HCT116 (cell line): ENCODE results near the gene ACTR3. TPM values are rescaled to one million over a fixed set of nuclear protein-coding genes. Genes with fewer than 3 reads are reported as not detected.

Source experiments
- ATAC-seq: fragments of 200-7000 bp; cut with Tn5 transposase; 2 replicates; pipeline ENCODE4 v1.9.1; 2020; ENCODE audit warnings: mild to moderate bottlenecking, moderate library complexity
- BruUV-seq: library from RNA; stranded (reverse); fragments of 400-500 nt; replicated peaks from 2 replicates; lab custom pipeline; 2021; lab: Mats Ljungman, UMichigan
- CTCF ChIA-PET: fragments of 300-600 bp; sonication (Branson Sonifier 250); formaldehyde crosslinking; loops from one replicate; lab custom pipeline; 2021; ENCODE audit warnings: antibody characterized with exemption; lab: Charles Lee
- POLR2A ChIA-PET: fragments of 300-600, 350-600 bp; sonication (Branson Sonifier 250); formaldehyde crosslinking; loops from one replicate; lab custom pipeline; 2021; ENCODE audit warnings: antibody characterized with exemption; lab: Charles Lee
- RAD21 ChIA-PET, 2 experiments: fragments of 300-600 bp; sonication (Branson Sonifier 250); formaldehyde crosslinking; loops; one replicate each; lab custom pipeline; 2023; ENCODE audit warnings: low total read pairs in 2 of 2; ENCODE audit not compliant: uncharacterized antibody in 2 of 2, unreplicated experiment in 2 of 2, low non-redundant PET in 1 of 2; lab: Charles Lee
- DNase-seq: peaks from one replicate; pipeline ENCODE4 v3.0.0-alpha.2; 2010; ENCODE audit warnings: low read depth, low spot score
- H2AFZ ChIP-seq: fragments of 200-600 bp; shearing (Covaris generic), sonication (generic); 2 replicates; pipeline ENCODE4 v1.6.1; 2017; ENCODE audit warnings: low read depth, mixed run types, mixed read lengths, antibody characterized with exemption, low read length; ENCODE audit not compliant: poor library complexity, severe bottlenecking
- H3K27ac ChIP-seq: 2 replicates; pipeline ENCODE4 v1.5.1; 2012; ENCODE audit warnings: low read depth, low read length
- H3K27me3 ChIP-seq: fragments of 200-600 bp; sonication (generic); 2 replicates; pipeline ENCODE4 v1.6.1; 2016; ENCODE audit warnings: mixed run types, low read length, mixed read lengths; ENCODE audit not compliant: insufficient read depth
- H3K36me3 ChIP-seq, 2 experiments: fragments of 200-500 bp in 1 of 2; fragments of 200-600 bp in 1 of 2; sonication (Bioruptor generic) in 1 of 2; sonication (generic) in 1 of 2; 2 replicates each; pipeline versions ENCODE4 v1.5.1 to v1.6.1; 2014 to 2016; ENCODE audit warnings: low read length in 2 of 2, inconsistent platforms in 1 of 2, mixed read lengths in 1 of 2, mixed run types in 1 of 2; ENCODE audit not compliant: insufficient read depth in 2 of 2, control insufficient read depth in 1 of 2
- H3K4me1 ChIP-seq, 2 experiments: fragments of 200-600 bp in 1 of 2; sonication (generic) in 1 of 2; 2 replicates each; pipeline versions ENCODE4 v1.5.1 to v1.6.1; 2012 to 2017; ENCODE audit warnings: low read length in 2 of 2, inconsistent platforms in 1 of 2, mild to moderate bottlenecking in 1 of 2, mixed read lengths in 1 of 2, mixed run types in 1 of 2, moderate library complexity in 1 of 2; ENCODE audit not compliant: insufficient read depth in 2 of 2, control insufficient read depth in 1 of 2
- H3K4me2 ChIP-seq: fragments of 200-600 bp; sonication (generic); 2 replicates; pipeline ENCODE4 v1.6.1; 2017; ENCODE audit warnings: mixed run types, low read length, mixed read lengths
- H3K4me3 ChIP-seq, 2 experiments: fragments of 200-600 bp in 1 of 2; sonication (generic) in 1 of 2; replicated peaks in 1 of 2; 2 replicates each; pipeline ENCODE4 v1.5.1; 2011 to 2016; ENCODE audit warnings: low read length in 2 of 2, control low read depth in 1 of 2, low read depth in 1 of 2, mild to moderate bottlenecking in 1 of 2, mixed read lengths in 1 of 2, mixed run types in 1 of 2
- H3K79me2 ChIP-seq: fragments of 200-600 bp; sonication (generic); 2 replicates; pipeline ENCODE4 v1.6.1; 2017; ENCODE audit warnings: mild to moderate bottlenecking, mixed run types, low read length, moderate library complexity, mixed read lengths; ENCODE audit not compliant: insufficient read depth
- H3K9ac ChIP-seq: fragments of 200-600 bp; sonication (generic); 2 replicates; pipeline ENCODE4 v1.6.1; 2016; ENCODE audit warnings: low read length, mixed read lengths
- H3K9me2 ChIP-seq: fragments of 200-600 bp; sonication (generic), shearing (Covaris generic); 2 replicates; pipeline ENCODE4 v1.6.1; 2017; ENCODE audit warnings: mixed run types, mild to moderate bottlenecking, moderate library complexity; ENCODE audit not compliant: insufficient read depth
- H3K9me3 ChIP-seq, 2 experiments: fragments of 200-500 bp in 1 of 2; fragments of 200-600 bp in 1 of 2; sonication (Bioruptor generic) in 1 of 2; sonication (generic) in 1 of 2; 2 replicates each; pipeline ENCODE4 v1.6.1; 2014 to 2017; ENCODE audit warnings: low read length in 2 of 2, mixed read lengths in 2 of 2, inconsistent platforms in 1 of 2, low read depth in 1 of 2, mild to moderate bottlenecking in 1 of 2, mixed run types in 1 of 2, moderate library complexity in 1 of 2; ENCODE audit not compliant: control insufficient read depth in 1 of 2, insufficient read depth in 1 of 2
- H4K20me1 ChIP-seq: fragments of 200-600 bp; sonication (generic), shearing (Covaris generic); 2 replicates; pipeline ENCODE4 v1.6.1; 2017; ENCODE audit warnings: mixed run types, mild to moderate bottlenecking, moderate library complexity; ENCODE audit not compliant: insufficient read depth
- CEBPB ChIP-seq: IDR thresholded peaks from 2 replicates; pipeline ENCODE4 v1.6.1; 2012; ENCODE audit warnings: low read depth
- ELF1 ChIP-seq: IDR thresholded peaks from 2 replicates; pipeline ENCODE4 v1.6.1; 2012; ENCODE audit warnings: low read depth, borderline replicate concordance
- FOSL1 ChIP-seq: IDR thresholded peaks from 2 replicates; pipeline ENCODE4 v1.6.1; 2012; ENCODE audit warnings: low read depth
- POLR2AphosphoS5 ChIP-seq: IDR thresholded peaks from 2 replicates; pipeline ENCODE4 v1.6.1; 2011; ENCODE audit warnings: mild to moderate bottlenecking, low read depth, low read length, moderate library complexity
- RAD21 ChIP-seq: IDR thresholded peaks from 2 replicates; pipeline ENCODE4 v1.6.1; 2012; ENCODE audit warnings: low read depth, mild to moderate bottlenecking
- SRF ChIP-seq: IDR thresholded peaks from 2 replicates; pipeline ENCODE4 v1.6.1; 2012; ENCODE audit warnings: low read depth
- YY1 ChIP-seq: IDR thresholded peaks from 2 replicates; pipeline ENCODE4 v1.6.1; 2011; ENCODE audit warnings: low read length, low read depth, moderate library complexity, mild to moderate bottlenecking; ENCODE audit not compliant: insufficient replicate concordance; ENCODE audit errors: extremely low read depth
- intact Hi-C: fragments of 100-400 bp; cut with micrococcal nuclease; formaldehyde crosslinking; loops from 2 replicates; pipeline ENCODE4 v1.10.0; 2022
- total RNA-seq: library from RNA; stranded (reverse); gene quantifications from one replicate; pipeline ENCODE4 v1.2.1, GENCODE V29; 2021; ENCODE audit not compliant: unreplicated experiment
- TF ChIP-seq, protein P1 (sequence below): IDR thresholded peaks from 2 replicates; pipeline ENCODE4 v1.6.1; 2011; ENCODE audit warnings: mild to moderate bottlenecking, low read length, moderate library complexity; ENCODE audit not compliant: insufficient replicate concordance; ENCODE audit errors: extremely low read depth
- TF ChIP-seq, protein P2 (sequence below), 3 experiments: fragments of 200-600 bp in 1 of 3; sonication (generic) in 1 of 3; IDR thresholded peaks in 2 of 3; conservative IDR thresholded peaks in 1 of 3; 2 replicates each; pipeline ENCODE4 v1.5.1; 2012 to 2017; ENCODE audit warnings: low read depth in 2 of 3, low read length in 2 of 3, antibody characterized with exemption in 1 of 3, borderline replicate concordance in 1 of 3, control low read depth in 1 of 3, mild to moderate bottlenecking in 1 of 3, mixed read lengths in 1 of 3, mixed run types in 1 of 3, moderate library complexity in 1 of 3; ENCODE audit not compliant: insufficient read depth in 1 of 3
- TF ChIP-seq, protein P3 (sequence below): IDR thresholded peaks from 2 replicates; pipeline ENCODE4 v1.6.1; 2012
- TF ChIP-seq, protein P4 (sequence below): IDR thresholded peaks from 2 replicates; pipeline ENCODE4 v1.6.1; 2012; ENCODE audit warnings: low read depth

ACTR3 gene
- total RNA-seq, 1 experiment from 2014 or later = 232 TPM

DNA sequence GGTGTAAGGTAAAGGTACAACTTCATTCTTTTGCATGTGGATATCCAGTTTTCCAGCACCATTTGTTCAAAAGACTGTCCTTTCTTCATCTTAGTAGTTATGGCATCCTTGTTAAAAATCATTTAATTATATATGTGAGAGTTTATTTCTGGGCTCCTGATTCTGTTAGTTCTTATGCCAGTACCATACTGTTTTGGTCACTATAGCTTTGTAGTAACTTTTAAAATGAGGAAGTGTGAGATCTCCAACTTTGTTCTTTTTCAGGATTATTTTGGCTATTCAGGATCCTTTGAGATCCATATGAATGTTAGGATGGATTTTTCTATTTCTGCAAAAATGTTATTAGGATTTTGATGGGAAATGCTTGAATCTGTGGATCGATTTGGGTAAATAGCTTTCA, 16.8 kb downstream of the ACTR3 start:
- ChIA-PET POLR2A (no interaction called here), RAD21 (interaction anchor here in 1 of 2 experiments (0.6 kb wide), 1 partner anchor 160 kb away, joined by 3 read pairs; no protein-coding TSS in a partner anchor), CTCF (no interaction called here)
- Histone ChIP-seq H3K27me3 (no peaks in the 10 kb centered on the region), H3K36me3 (no peaks in the 10 kb centered on the region), H3K4me3 (no peak overlapping the region), H4K20me1 (peaks cover 8% of the 10 kb centered on the region), H3K4me2 (no peak overlapping the region), H3K9me3 (no peaks in the 10 kb centered on the region; a peak in 1 of 4 replicates), H3K9ac (no peak overlapping the region), H3K4me1 (peaks cover 12 to 13% of the 10 kb centered on the region in 2 experiments; a peak in 2 of 4 replicates), H3K9me2 (no peaks in the 10 kb centered on the region; the same call in 1 of the 2 replicates), H3K27ac (no peak overlapping the region), H3K79me2 (peaks cover 100% of the 10 kb centered on the region), H2AFZ (no peak overlapping the region)
- TF ChIP-seq RAD21 = no peak
- no peak for TF ChIP-seq SRF
- DNase-seq (no peak), ATAC-seq (no peak)
- no TSS peak for BruUV-seq
- intact Hi-C loops = no loop called here

DNA sequence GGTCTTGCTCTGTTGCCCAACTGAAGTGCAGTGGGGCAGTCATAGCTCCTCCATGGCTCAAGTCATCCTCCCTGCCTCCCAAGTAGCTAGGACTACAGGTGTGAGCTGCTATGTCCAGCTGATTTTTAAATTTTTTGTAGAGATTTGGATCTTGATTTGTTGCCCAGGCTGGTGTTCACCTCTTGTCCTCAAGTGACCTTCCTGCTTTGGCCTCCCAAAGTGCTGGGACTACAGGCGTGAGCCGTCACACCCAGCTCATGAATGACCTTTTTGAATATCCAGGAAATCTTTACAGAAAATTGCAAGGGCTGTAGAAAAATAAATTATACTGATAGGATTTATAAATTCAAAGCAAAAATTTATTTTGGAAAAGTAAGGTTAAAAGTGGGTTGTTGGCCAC, 17.4 kb downstream of the ACTR3 start:
- ATAC-seq (no peak), DNase-seq (no peak)
- H3K4me1 ChIP-seq = peaks cover 12 to 13% of the 10 kb centered on the region in 2 experiments; a peak in 2 of 4 replicates
- H3K36me3 ChIP-seq = no peaks in the 10 kb centered on the region
- H3K9me2 ChIP-seq = no peaks in the 10 kb centered on the region; the same call in 1 of the 2 replicates
- no peaks in the 10 kb centered on the region; a peak in 1 of 4 replicates for H3K9me3 ChIP-seq
- BruUV-seq = no TSS peak
- H3K9ac ChIP-seq = no peak overlapping the region
- H3K79me2 ChIP-seq = peaks cover 100% of the 10 kb centered on the region
- intact Hi-C loops = no loop called here
- no peak overlapping the region for H3K4me2 ChIP-seq
- H3K27ac ChIP-seq = no peak overlapping the region
- H4K20me1 ChIP-seq = peaks cover 8% of the 10 kb centered on the region
- no peak overlapping the region for H2AFZ ChIP-seq
- POLR2A ChIA-PET = no interaction called here
- RAD21 ChIA-PET = interaction anchor here in 1 of 2 experiments (0.7 kb wide), 1 partner anchor 70 kb away, joined by 7 read pairs; no protein-coding TSS in a partner anchor
- CTCF ChIA-PET = no interaction called here
- no peak overlapping the region for H3K4me3 ChIP-seq
- H3K27me3 ChIP-seq = no peaks in the 10 kb centered on the region
- TF ChIP-seq FOSL1 (no peak), YY1 (no peak), POLR2AphosphoS5 (no peak), SRF (no peak), CEBPB (no peak), ELF1 (no peak)
- TF ChIP-seq, protein P1, sequence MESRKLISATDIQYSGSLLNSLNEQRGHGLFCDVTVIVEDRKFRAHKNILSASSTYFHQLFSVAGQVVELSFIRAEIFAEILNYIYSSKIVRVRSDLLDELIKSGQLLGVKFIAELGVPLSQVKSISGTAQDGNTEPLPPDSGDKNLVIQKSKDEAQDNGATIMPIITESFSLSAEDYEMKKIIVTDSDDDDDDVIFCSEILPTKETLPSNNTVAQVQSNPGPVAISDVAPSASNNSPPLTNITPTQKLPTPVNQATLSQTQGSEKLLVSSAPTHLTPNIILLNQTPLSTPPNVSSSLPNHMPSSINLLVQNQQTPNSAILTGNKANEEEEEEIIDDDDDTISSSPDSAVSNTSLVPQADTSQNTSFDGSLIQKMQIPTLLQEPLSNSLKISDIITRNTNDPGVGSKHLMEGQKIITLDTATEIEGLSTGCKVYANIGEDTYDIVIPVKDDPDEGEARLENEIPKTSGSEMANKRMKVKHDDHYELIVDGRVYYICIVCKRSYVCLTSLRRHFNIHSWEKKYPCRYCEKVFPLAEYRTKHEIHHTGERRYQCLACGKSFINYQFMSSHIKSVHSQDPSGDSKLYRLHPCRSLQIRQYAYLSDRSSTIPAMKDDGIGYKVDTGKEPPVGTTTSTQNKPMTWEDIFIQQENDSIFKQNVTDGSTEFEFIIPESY = no peak
- TF ChIP-seq, protein P2, sequence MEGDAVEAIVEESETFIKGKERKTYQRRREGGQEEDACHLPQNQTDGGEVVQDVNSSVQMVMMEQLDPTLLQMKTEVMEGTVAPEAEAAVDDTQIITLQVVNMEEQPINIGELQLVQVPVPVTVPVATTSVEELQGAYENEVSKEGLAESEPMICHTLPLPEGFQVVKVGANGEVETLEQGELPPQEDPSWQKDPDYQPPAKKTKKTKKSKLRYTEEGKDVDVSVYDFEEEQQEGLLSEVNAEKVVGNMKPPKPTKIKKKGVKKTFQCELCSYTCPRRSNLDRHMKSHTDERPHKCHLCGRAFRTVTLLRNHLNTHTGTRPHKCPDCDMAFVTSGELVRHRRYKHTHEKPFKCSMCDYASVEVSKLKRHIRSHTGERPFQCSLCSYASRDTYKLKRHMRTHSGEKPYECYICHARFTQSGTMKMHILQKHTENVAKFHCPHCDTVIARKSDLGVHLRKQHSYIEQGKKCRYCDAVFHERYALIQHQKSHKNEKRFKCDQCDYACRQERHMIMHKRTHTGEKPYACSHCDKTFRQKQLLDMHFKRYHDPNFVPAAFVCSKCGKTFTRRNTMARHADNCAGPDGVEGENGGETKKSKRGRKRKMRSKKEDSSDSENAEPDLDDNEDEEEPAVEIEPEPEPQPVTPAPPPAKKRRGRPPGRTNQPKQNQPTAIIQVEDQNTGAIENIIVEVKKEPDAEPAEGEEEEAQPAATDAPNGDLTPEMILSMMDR (IDR thresholded peaks at IDR 0.05 in 2 of 3, conservative IDR thresholded peaks at IDR 0.05 in 1 of 3; ENCODE audit: borderline replicate concordance in 1 of 3, insufficient read depth in 1 of 3, low read depth in 2 of 3, low read length in 2 of 3) = no peak
- TF ChIP-seq, protein P3, sequence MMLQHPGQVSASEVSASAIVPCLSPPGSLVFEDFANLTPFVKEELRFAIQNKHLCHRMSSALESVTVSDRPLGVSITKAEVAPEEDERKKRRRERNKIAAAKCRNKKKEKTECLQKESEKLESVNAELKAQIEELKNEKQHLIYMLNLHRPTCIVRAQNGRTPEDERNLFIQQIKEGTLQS = no peak
- TF ChIP-seq, protein P4, sequence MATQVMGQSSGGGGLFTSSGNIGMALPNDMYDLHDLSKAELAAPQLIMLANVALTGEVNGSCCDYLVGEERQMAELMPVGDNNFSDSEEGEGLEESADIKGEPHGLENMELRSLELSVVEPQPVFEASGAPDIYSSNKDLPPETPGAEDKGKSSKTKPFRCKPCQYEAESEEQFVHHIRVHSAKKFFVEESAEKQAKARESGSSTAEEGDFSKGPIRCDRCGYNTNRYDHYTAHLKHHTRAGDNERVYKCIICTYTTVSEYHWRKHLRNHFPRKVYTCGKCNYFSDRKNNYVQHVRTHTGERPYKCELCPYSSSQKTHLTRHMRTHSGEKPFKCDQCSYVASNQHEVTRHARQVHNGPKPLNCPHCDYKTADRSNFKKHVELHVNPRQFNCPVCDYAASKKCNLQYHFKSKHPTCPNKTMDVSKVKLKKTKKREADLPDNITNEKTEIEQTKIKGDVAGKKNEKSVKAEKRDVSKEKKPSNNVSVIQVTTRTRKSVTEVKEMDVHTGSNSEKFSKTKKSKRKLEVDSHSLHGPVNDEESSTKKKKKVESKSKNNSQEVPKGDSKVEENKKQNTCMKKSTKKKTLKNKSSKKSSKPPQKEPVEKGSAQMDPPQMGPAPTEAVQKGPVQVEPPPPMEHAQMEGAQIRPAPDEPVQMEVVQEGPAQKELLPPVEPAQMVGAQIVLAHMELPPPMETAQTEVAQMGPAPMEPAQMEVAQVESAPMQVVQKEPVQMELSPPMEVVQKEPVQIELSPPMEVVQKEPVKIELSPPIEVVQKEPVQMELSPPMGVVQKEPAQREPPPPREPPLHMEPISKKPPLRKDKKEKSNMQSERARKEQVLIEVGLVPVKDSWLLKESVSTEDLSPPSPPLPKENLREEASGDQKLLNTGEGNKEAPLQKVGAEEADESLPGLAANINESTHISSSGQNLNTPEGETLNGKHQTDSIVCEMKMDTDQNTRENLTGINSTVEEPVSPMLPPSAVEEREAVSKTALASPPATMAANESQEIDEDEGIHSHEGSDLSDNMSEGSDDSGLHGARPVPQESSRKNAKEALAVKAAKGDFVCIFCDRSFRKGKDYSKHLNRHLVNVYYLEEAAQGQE = no peak
